Right lung (tissue), 10 donors: ENCODE data around the gene PLSCR5. TPM values are rescaled to one million over a fixed set of nuclear protein-coding genes. Genes with fewer than 3 reads are reported as not detected.
A peak's percentile ranks its signal among the peaks of the same experiment; 100 is the strongest.

Experiments
- DNase-seq, 2 donors: peaks; one replicate each; pipeline ENCODE4 v3.0.0-alpha.2; 2013
- long read RNA-seq, 8 donors: transcript quantifications; one replicate each; lab custom pipeline, GENCODE V29; 2026
- polyA plus RNA-seq, 5 donors: library from polyadenylated mRNA; unstranded; fragments of 120-200 nt; gene quantifications; one replicate each; pipeline versions ENCODE4 v1.2.1 to v1.2.3, GENCODE V29; 2013; ENCODE audit warnings: inconsistent platforms in 1 of 5, low replicate concordance in 1 of 5; ENCODE audit not compliant: insufficient read length in 5 of 5, insufficient read depth in 1 of 5

PLSCR5 gene
- under 1 TPM in 1 of 5 donors, not detected in 4; 0.17 TPM for polyA plus RNA-seq
- long read RNA-seq, donor 1, result 0 reads
- long read RNA-seq, donor 2, result 0 reads
- long read RNA-seq, donor 3, result 0 reads
- long read RNA-seq, donor 4, result 0 reads
- long read RNA-seq, donor 5, result 0 reads
- long read RNA-seq, donor 6, result 0 reads
- long read RNA-seq, donor 7, result 0 reads
- long read RNA-seq, donor 8, result 0 reads

DNA sequence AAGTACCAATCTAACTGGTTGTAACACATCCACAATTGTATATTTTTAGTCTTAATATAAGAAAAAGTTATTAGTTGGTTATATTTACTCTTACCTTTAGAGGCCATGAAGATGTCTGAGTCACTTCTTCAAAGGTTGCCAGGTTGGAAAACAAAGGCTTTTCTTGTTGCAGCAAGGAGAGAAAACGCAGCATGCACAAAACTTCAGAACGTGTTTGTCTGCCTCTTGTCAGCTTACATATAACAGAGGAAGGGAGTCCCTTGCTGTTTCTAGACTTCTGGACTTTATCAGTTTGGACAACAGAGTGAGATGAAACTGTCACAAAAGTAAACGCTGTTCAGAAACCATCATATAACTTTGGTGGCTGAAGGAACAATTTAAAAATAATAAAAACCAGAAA, at the start of gene PLSCR5:
TSS of gene PLSCR5 (minus strand) at position 241 of the 400 bp plus-strand sequence. CDS start at position 107, 134 bp downstream.
- no peak for DNase-seq

- DNase-seq, result no peak
Observed at GRCh38 chr3:146653978-146654377, 48.8 kb upstream of the PLSCR5 start.

- DNase-seq, result no peak
Observed at GRCh38 chr3:146650691-146651442, 45.7 kb upstream of the PLSCR5 start.

DNA sequence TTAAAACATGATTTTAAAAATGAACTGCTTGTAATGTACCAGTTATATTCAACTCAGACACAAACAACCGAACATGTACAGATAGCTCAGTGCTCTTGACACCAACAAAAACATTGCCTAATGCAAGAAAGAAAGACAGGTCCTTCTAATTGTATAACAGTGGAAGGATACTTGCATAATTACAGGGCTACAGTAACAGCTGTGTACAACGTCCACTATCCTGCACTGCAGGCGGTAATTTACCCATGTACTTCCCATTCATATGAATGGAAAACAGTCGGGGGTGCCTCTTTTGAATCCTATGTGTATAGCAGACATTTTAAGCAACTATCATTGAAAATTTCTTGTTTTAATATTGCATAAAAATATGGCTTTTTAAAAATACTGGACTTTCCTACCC, 41.1 kb upstream of the PLSCR5 start:
- DNase-seq, result no peak

DNA sequence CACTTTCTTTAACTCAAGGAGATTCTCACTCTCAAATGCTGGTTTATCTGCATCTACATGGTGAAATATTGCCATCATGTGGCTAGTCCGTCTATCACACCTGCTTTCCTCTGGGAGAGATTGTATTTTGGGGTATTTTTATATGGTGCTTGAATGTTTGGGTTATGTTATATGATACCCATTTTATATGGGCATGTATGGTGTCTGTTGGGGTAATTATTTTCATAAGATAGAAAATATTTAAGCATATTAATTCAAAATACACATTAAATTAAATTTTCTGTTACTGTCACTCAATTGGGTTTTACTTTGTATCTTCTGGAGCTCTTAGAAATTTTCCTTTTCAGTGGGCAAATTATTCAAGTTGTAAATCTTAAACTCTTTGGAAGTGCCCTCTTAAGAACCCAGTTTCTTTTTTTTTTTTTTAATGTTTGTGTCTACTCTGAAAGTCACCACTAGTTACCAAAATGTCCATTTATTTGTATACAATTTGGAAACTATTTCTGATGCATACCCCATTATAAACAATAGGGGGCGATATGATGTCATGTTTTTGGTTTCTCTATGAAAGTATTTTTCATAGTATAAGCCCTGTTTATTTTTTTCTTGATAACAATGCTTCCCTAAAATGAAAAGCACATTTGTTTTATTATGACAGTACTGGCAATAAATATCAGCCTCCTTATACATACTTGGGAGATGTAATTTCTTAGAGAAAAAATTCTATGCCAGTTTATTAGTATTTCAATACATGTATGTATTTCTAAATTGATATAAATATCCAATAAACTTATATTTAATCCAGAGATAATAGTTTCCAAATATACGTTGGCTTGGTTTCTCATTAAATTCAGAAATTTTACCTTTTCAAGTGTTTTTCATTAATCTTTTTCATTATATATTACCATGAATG, 36.1 kb upstream of the PLSCR5 start:
- peak; percentile 13 to 21 for DNase-seq

DNA sequence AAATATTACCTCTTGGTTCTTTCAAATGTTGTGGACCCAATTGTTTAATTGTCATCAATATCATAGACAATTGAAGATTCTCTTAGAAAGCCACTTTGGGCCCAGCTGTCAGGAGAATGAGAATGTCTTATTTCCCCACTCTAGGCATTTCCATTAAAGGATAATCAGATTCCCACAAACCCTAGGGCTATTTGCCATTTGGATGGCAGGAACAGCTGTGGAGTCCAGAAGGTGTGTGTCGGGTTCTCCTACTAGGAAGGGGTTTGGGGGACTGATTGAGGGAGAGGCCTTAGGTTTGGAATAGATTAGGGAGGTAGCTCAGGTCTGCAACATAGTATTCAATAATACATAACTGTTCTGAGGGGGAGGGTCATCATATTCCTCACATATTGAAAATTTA, 35.2 kb upstream of the PLSCR5 start:
- no peak for DNase-seq

- DNase-seq, result no peak
Observed at GRCh38 chr3:146638718-146639117, 33.6 kb upstream of the PLSCR5 start.

DNA sequence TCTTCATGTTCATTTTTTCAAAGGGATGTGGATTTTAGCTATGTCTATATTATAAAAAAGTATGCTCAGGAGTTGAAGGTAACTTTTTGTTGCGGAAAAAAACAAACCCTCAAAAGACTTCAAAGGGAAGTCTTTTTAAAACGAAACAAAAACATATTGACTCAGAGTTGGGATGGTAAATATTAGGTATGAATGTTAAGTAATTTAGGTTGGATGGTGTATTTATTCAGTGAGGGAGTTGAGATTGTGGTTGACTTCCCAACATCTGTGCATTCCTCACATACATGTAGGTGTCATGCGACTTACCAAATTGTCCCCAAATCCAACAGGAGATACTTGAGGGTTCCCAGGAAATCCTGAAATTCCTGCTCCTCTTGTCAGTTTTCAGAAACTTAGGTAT, 32.7 kb upstream of the PLSCR5 start:
- no peak for DNase-seq

DNA sequence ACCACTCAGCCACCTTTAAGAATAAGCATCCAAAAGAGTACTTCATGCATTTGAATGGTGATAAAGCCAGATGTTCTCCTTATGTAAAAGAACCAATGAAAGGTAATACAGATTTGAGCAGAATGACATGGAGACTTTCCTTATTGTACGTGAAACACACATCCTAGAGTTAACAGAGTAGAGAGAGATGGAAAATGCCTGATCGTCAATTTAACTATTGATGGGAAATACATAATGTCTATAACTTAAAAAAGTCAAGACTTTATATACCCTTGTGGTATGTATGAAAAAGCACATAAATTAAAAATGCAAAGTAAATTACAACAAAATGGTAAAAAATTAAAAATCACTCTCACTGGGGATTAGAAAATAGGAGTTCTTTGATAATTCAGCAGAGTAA, 31.7 kb upstream of the PLSCR5 start:
- DNase-seq, result no peak

DNA sequence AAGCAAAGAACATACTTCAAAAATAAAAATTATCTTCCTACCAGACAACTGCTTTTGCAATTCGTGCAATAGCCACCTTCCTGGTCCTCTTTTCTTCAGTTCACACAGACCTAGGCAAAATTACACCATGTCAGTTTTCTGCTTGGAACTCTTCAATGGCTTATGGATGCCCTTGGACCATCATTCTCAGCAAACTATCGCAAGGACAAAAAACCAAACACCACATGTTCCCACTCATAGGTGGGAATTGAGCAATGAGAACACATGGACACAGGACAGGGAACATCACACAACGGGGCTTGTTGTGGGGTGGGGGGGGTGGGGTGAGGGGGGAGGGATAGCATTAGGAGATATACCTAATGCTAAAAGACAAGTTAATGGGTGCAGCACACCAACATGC, 29.2 kb upstream of the PLSCR5 start:
- DNase-seq, result no peak

DNA sequence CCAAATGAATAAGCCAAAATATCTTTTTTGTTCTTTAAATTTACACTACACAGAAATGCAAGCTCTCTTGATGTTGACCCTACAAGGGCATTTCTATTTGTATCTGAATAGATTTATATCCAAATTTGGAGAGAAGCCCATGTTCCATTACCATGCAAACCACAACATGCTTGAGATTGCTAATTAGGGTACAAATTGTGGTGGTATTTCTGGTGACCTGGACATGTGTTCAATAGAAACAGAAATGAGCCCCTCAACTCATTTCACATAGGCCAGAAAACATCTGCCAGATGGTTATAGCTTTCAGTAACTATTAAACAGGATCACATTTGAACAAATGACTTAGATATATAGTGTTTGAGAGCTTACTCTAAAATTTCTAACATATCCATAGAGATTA, 23.5 kb upstream of the PLSCR5 start:
- no peak for DNase-seq

- no peak for DNase-seq
Observed at GRCh38 chr3:146626403-146627122, 21.4 kb upstream of the PLSCR5 start.

DNA sequence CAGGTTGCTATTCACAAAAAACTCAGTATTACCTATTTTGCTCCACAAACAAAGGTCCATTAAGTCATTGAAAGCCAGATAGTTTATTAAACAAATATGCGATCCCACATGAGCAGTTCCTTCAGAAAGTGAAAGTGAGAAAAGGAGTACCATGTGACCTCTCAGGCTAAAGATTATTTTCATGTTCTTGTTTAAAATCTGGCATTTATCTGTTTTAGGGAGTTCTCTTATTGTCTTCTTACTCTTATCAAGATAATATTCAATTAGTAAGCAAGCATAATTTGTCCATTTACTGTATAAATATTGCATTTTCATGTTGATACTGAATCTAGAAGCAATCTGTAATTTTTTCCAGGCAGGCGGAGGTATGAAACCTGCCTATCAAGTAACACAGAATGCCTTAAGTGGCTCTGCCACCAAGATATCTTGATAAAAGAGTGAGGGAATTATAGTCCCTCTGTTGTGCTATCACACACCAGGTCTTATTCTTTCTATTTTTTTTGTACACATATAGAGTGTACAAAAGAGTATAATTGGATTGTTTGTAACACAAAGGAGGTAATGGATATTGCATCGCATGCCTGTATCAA, 20.1 kb upstream of the PLSCR5 start:
- peak; percentile 17 for DNase-seq

GRCh38 chr3:146621723-146622122, 16.6 kb upstream of the PLSCR5 start:
- DNase-seq, result no peak

DNA sequence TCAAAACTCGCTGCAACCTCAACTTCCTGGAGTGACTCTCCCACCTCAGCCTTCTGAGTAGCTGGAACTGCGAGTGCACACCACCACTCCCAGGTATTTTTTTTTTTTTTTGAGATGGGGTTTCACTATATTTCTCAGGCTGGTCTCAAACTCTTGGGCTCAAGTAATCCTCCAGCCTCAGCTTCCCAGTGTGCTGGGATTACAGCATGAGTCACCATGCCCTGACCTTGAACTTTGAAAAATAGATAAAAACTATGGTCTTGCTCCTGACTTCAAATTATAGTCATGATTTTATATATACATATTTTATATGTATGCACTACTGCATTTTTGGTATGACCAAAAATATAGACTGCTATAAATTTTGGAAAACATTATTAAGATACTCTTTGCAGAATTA, 6.9 kb upstream of the PLSCR5 start:
- DNase-seq, result no peak

GRCh38 chr3:146611096-146611495, 6.0 kb upstream of the PLSCR5 start:
- no peak for DNase-seq

DNA sequence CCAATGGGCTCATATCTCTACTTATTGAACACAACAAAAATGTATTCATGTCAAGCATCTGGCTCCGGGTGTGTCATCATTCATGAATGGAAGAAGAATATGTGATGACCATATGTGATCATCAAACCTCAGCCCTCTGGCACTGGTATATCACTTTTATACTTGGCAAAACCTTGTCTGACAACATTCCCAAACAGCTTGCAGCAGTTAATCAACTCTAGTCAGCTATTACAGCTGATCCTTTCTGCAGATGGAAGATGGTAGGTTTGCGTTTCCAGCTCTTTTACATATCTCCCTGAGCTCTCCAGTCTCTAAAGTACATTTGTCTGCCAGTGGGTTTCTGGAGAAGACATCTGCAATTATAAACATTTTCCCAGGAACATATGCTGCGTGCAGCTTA, 6.6 kb downstream of the PLSCR5 start:
- DNase-seq, result no peak

DNA sequence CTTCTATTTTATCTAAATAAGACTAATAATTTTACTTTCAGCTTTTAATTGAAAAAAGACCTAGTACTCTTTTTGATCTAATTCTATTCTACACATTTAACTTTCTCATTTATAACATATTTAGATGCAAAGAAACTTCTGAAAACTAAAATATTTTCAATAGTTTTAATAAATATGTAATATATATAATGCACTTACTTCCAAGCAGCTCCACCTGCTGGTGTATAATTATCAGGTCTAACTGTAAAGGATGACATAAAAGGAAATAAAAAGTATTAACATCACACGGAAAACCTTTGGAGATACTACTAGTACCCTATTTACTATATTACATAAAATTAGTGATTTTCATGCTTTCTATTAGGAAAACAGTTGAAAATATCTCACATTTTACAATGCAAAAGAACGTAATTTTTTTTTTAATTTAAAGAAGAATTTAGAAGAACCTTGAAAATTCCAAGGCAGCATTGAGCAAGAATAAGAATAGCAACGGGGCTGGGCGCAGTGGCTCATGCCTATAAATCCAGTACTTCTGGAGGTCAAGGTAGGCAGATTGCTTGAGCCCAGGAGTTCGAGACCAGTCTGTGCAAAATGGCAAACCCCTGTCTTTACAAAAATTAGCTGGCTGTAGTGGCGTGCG, 10.2 kb downstream of the PLSCR5 start:
- no peak for DNase-seq

DNA sequence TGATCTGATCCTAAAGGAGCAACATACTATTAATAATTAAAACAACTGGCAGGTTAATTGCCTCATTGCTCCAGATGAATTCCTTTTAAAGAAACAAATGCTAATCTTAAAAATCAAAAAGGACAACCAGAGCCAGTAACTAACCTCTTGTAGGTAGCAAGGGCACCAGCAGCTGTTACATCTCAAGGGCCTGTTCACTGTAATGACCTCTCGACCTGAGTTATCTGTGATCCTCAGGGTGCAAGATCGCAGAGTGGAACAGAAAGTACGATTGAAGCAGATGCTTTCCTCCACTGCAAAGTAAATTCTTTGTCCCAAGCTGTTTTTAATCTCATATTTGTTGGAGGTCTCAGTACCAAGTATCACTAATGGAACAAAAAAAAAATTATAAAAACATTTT, 11.4 kb downstream of the PLSCR5 start:
- no peak for DNase-seq

DNA sequence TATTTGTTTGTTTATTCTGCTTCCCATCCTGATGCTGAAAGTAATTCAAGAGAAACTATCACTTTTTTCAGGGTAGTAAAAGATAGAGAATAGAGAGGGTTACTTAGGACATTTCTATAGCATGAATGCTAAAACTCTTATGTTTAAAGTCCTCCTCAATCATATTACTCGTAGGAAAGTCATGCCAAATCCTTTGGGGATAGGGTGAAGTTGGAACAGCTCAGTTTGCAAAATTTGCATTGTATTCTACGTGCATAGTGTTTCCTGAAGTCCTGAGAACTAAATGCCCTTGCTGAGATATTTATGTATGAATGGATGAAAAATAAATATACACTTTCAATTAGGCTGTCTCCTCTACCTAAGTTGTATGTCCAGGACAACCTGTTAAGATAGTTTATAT, 14.6 kb downstream of the PLSCR5 start:
- DNase-seq, result no peak
